ENCODE data around the gene NABP1.

GRCh38 chr2:191653667-191654391, 24.1 kb upstream of the NABP1 start:
- TF ChIP-seq EZH2 (IDR thresholded peaks at IDR 0.05; ENCODE audit: insufficient read depth, poor library complexity, severe bottlenecking), result no peak
- no peak for TF ChIP-seq EZH2phosphoT487 (IDR thresholded peaks at IDR 0.05; ENCODE audit: insufficient read depth, low read depth)
